AG04450 (cell line): ENCODE results near the gene PPP3CA. TPM values are rescaled to one million over a fixed set of nuclear protein-coding genes. Genes with fewer than 3 reads are reported as not detected.

Experiments used
- CTCF ChIA-PET: fragments of 300-600, 350-600 bp; formaldehyde crosslinking; extraction: SDS; loops from one replicate; lab custom pipeline; 2022; ENCODE audit warnings: antibody characterized with exemption, inconsistent platforms; lab: Charles Lee
- POLR2A ChIA-PET: fragments of 350-600 bp; formaldehyde crosslinking; extraction: SDS; loops from one replicate; lab custom pipeline; 2021; ENCODE audit warnings: antibody characterized with exemption, inconsistent platforms; lab: Yijun Ruan, JAX
- DNase-seq: peaks from one replicate; pipeline ENCODE4 v3.0.0-alpha.2; 2011; ENCODE audit warnings: low read depth, low spot score
- H3K27ac ChIP-seq: one replicate; pipeline ENCODE4 v1.5.1; 2012; ENCODE audit warnings: low read depth, low read length, control low read depth
- H3K27me3 ChIP-seq: one replicate; pipeline ENCODE4 v1.6.0; 2012; ENCODE audit warnings: low read length; ENCODE audit not compliant: control insufficient read depth, insufficient read depth
- H3K4me3 ChIP-seq: 2 replicates; pipeline ENCODE4 v1.5.1; 2011; ENCODE audit warnings: mild to moderate bottlenecking, low read depth, low read length, control low read depth
- H3K9me3 ChIP-seq: 2 replicates; pipeline ENCODE4 v1.5.1; 2012; ENCODE audit warnings: low read length; ENCODE audit not compliant: control insufficient read depth, insufficient read depth
- polyA plus RNA-seq: library from polyadenylated mRNA; depleted of rRNA; stranded (reverse); fragments of >200 nt; gene quantifications from 2 replicates; pipeline ENCODE4 v1.2.3, GENCODE V29; 2011
- TF ChIP-seq, protein P1 (sequence below): IDR thresholded peaks from 2 replicates; pipeline ENCODE4 v1.5.1; 2011; ENCODE audit warnings: low read depth, low read length, control low read depth, inconsistent platforms

PPP3CA gene
- polyA plus RNA-seq, 1 experiment = 38.7 TPM

DNA sequence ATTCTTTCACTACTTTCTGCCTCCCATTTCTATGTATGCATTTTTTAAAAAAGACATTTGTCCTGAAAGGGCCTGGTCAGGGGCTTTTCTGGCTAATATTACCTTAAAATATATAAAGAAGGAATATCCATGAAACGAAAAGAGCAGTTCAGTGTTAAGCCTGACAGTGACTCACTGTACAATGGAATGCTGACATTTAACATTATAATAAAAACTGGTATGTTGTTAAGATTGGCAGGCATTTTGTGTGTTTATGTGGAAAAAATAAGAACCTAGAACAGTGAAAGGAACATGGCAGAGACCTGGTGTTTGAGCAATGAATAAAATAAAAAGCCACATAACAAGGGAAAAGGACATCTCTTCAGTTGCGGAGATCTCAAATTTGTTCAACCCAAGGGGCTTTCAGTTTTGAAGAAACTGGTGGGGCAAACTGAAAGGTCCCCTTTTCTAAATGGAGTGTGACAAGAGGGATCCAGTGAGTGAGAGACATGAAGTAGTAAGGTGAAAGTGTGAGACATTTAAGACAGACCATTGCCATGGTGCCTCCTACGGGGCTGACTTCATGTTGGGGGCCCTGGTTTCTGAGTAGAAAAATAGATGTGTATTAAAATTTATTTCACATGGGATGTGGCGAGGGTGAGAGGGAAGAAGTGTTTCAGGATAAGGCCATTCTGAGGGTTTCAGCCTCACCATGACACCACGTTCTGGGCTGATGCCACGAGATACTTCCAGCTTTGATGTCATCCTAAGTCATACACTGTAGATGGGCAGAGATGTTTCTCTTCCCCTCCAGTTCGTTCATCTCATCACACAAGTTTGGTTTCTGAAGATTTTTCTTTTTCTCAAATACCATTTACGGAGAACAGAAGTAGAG, 324.9 kb downstream of the PPP3CA start:
- TF ChIP-seq, protein P1, sequence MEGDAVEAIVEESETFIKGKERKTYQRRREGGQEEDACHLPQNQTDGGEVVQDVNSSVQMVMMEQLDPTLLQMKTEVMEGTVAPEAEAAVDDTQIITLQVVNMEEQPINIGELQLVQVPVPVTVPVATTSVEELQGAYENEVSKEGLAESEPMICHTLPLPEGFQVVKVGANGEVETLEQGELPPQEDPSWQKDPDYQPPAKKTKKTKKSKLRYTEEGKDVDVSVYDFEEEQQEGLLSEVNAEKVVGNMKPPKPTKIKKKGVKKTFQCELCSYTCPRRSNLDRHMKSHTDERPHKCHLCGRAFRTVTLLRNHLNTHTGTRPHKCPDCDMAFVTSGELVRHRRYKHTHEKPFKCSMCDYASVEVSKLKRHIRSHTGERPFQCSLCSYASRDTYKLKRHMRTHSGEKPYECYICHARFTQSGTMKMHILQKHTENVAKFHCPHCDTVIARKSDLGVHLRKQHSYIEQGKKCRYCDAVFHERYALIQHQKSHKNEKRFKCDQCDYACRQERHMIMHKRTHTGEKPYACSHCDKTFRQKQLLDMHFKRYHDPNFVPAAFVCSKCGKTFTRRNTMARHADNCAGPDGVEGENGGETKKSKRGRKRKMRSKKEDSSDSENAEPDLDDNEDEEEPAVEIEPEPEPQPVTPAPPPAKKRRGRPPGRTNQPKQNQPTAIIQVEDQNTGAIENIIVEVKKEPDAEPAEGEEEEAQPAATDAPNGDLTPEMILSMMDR = no peak
- CTCF ChIA-PET = no interaction called here
- Histone ChIP-seq H3K27me3 (no peaks in the 10 kb centered on the region), H3K9me3 (no peaks in the 10 kb centered on the region), H3K4me3 (no peak overlapping the region), H3K27ac (no peak overlapping the region)
- POLR2A ChIA-PET = no interaction called here
- DNase-seq = no peak

GRCh38 chr4:101020956-101021355, 326.4 kb downstream of the PPP3CA start:
- TF ChIP-seq, protein P1 = no peak
- DNase-seq = peak; percentile 18
- H3K27me3 ChIP-seq = no peaks in the 10 kb centered on the region
- POLR2A ChIA-PET = no interaction called here
- no peak overlapping the region for H3K4me3 ChIP-seq
- H3K9me3 ChIP-seq = no peaks in the 10 kb centered on the region
- H3K27ac ChIP-seq = no peak overlapping the region
- CTCF ChIA-PET = no interaction called here

DNA sequence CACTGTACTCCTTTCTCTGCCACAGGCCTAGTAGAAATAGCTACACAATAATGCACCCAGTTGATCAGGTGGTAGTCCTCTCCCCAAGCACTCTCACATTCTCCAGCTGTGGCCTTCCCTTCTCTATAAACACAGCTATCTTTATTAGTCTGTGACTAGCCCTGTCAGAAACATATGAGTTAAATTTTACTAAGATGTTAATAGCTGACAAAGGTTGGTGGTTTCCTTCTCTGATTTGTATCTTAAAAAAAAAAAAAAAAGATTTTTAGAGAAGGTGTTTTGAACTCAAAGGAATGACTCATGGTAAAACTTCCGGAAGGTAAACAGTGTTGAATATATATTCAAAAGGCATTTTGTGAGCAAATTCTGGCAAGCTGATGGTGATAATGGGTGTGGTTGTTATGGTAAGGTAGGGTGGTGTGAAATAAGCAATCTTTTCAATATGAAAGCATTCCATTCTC, 327.4 kb downstream of the PPP3CA start:
- TF ChIP-seq, protein P1 = no peak
- POLR2A ChIA-PET = no interaction called here
- DNase-seq = no peak
- H3K27ac ChIP-seq = no peak overlapping the region
- no peaks in the 10 kb centered on the region for H3K27me3 ChIP-seq
- CTCF ChIA-PET = no interaction called here
- H3K9me3 ChIP-seq = no peaks in the 10 kb centered on the region; the same call in 1 of the 2 replicates
- H3K4me3 ChIP-seq = no peak overlapping the region

DNA sequence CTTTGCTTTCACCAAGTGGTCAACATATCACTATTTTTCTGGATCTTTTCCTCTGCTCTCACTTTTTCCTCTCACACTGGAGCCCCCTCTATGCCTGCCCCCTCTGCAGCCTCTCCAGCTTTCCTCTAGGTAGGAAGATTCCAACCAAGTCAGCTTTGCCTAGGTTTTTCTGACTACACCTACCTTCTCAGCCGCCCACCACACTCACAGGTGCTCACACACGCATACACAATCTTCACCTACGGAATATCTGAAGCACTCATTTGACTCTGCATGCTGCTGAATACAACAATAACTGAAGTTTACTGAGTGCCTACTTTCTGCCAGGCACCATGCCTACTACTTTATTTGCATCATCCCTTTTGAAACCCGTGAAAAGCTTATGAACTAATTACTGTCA, 328.0 kb downstream of the PPP3CA start:
- TF ChIP-seq, protein P1 = no peak
- Histone ChIP-seq H3K4me3 (no peak overlapping the region), H3K27ac (no peak overlapping the region), H3K9me3 (no peaks in the 10 kb centered on the region; the same call in 1 of the 2 replicates), H3K27me3 (no peaks in the 10 kb centered on the region)
- CTCF ChIA-PET = interaction anchor here (0.7 kb wide), 1 partner anchor 423 kb away, joined by 5 read pairs; no protein-coding TSS in a partner anchor
- DNase-seq = no peak
- POLR2A ChIA-PET = no interaction called here

DNA sequence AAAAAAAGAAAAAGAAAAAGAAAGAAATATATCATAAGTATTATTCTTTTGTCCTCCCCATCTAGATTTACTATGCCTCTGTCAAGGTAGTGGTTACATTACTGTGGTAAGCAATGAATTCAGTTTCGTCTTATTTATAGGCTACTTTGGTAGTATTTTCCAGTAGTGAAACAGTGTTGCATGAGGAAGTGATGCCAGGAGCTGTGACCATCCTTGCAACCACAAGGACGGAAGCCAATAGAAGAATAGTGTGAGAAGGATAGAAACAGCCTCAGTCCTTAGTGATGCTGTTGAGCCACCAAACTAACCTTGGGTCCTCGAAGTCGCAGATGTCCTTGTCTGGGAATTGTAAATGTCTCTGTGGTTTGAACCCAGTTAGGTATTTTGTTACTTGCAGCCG, 328.5 kb downstream of the PPP3CA start:
- Histone ChIP-seq H3K4me3 (no peak overlapping the region), H3K9me3 (no peaks in the 10 kb centered on the region; the same call in 1 of the 2 replicates), H3K27me3 (no peaks in the 10 kb centered on the region), H3K27ac (no peak overlapping the region)
- ChIA-PET CTCF (interaction anchor here (0.7 kb wide), 1 partner anchor 423 kb away, joined by 5 read pairs; no protein-coding TSS in a partner anchor), POLR2A (interaction anchor here (0.7 kb wide), 1 partner anchor 216 kb away, joined by 6 read pairs; no protein-coding TSS in a partner anchor)
- DNase-seq = no peak
- TF ChIP-seq, protein P1 = no peak
